Measurements from ENCODE around the gene RBM48.
"Not testable (repeated sequence)": the region's sequence is repeated elsewhere in the genome, so short reads cannot be mapped to it uniquely, and the experiment has no call there.

GRCh38 chr7:92479146-92479545 is 49.4 kb upstream of the RBM48 start:
- TF ChIP-seq, protein P1, sequence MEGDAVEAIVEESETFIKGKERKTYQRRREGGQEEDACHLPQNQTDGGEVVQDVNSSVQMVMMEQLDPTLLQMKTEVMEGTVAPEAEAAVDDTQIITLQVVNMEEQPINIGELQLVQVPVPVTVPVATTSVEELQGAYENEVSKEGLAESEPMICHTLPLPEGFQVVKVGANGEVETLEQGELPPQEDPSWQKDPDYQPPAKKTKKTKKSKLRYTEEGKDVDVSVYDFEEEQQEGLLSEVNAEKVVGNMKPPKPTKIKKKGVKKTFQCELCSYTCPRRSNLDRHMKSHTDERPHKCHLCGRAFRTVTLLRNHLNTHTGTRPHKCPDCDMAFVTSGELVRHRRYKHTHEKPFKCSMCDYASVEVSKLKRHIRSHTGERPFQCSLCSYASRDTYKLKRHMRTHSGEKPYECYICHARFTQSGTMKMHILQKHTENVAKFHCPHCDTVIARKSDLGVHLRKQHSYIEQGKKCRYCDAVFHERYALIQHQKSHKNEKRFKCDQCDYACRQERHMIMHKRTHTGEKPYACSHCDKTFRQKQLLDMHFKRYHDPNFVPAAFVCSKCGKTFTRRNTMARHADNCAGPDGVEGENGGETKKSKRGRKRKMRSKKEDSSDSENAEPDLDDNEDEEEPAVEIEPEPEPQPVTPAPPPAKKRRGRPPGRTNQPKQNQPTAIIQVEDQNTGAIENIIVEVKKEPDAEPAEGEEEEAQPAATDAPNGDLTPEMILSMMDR (IDR thresholded peaks at IDR 0.05): not testable (repeated sequence)
- not testable (repeated sequence) for TF ChIP-seq ZFX (IDR thresholded peaks at IDR 0.05; ENCODE audit: borderline replicate concordance)

All from 22Rv1 (cell line).